Measurements from ENCODE around the gene AK2.

DNA sequence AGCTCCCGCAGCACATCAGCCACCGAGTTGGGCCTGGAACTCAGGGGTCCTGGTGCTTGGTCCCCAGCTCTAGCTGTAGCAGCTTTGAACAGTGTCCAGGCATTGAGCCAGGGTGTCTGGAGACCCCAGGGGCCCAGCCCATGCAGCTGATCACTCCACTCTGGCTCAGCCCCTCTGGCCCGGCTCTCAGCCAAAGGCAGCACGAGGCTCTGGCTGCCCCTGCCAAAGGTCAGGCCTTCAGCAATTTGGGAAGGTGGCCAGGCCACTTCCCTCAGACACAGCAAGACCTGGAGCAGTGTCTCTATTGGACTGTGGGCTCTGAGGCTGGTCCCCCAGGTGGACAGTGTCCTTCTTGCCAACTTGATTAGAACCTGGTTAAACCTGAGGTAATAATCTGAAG is 37.7 kb downstream of the AK2 start:
- no peak for TF ChIP-seq CTCF (IDR thresholded peaks at IDR 0.05)
- no peak for TF ChIP-seq EZH2 (IDR thresholded peaks at IDR 0.05; ENCODE audit: borderline replicate concordance, insufficient read depth, low read depth, low read length, poor library complexity, severe bottlenecking)
